MM.1S (cell line): ENCODE data around the gene GORASP1.

Experiments used
- CTCF ChIP-seq: fragments of 300-600 bp; sonication (generic); IDR thresholded peaks from 2 replicates; pipeline ENCODE4 v1.5.1; 2016; ENCODE audit warnings: antibody characterized with exemption, low read length, mixed read lengths
- EZH2phosphoT487 ChIP-seq: fragments of 300-600 bp; sonication (generic); IDR thresholded peaks from 2 replicates; pipeline ENCODE4 v1.6.1; 2018; ENCODE audit warnings: antibody characterized with exemption, low read length

GRCh38 chr3:39127269-39127907 is 20.0 kb upstream of the GORASP1 start:
- no peak for TF ChIP-seq CTCF
- TF ChIP-seq EZH2phosphoT487, result no peak
